ACC112 (cell line): Measurements from ENCODE around the gene CHAF1A.

ENCODE experiments used
- H2AFZ ChIP-seq: fragments of 200-600 bp; sonication (generic); one replicate; pipeline ENCODE4 v1.6.0; 2017; ENCODE audit warnings: antibody characterized with exemption, low read length; ENCODE audit not compliant: unreplicated experiment
- H3K27ac ChIP-seq: fragments of 200-600 bp; sonication (generic); 2 replicates; pipeline ENCODE4 v1.5.1; 2014; ENCODE audit warnings: low read depth, mild to moderate bottlenecking, antibody characterized with exemption, low read length, moderate library complexity
- H3K27me3 ChIP-seq: fragments of 200-600 bp; sonication (generic); 2 replicates; pipeline ENCODE4 v1.6.1; 2014; ENCODE audit warnings: mild to moderate bottlenecking, antibody characterized with exemption, low read length, moderate library complexity, mixed read lengths; ENCODE audit not compliant: insufficient read depth
- H3K36me3 ChIP-seq: fragments of 200-600 bp; sonication (generic); 2 replicates; pipeline ENCODE4 v1.6.1; 2016; ENCODE audit warnings: mild to moderate bottlenecking, antibody characterized with exemption, low read length, moderate library complexity, mixed read lengths; ENCODE audit not compliant: insufficient read depth
- H3K4me1 ChIP-seq: fragments of 200-600 bp; sonication (generic); one replicate; pipeline ENCODE4 v1.6.1; 2016; ENCODE audit warnings: low read length, mixed read lengths; ENCODE audit not compliant: insufficient read depth, unreplicated experiment, control insufficient read depth
- H3K4me3 ChIP-seq: fragments of 200-600 bp; sonication (generic); 2 replicates; pipeline ENCODE4 v1.5.1; 2014; ENCODE audit warnings: mild to moderate bottlenecking, low read depth, low read length
- H3K79me2 ChIP-seq: fragments of 200-600 bp; sonication (generic); one replicate; pipeline ENCODE4 v1.6.0; 2016; ENCODE audit warnings: low read length; ENCODE audit not compliant: control insufficient read depth, unreplicated experiment, insufficient read depth

The CHAF1A gene

DNA sequence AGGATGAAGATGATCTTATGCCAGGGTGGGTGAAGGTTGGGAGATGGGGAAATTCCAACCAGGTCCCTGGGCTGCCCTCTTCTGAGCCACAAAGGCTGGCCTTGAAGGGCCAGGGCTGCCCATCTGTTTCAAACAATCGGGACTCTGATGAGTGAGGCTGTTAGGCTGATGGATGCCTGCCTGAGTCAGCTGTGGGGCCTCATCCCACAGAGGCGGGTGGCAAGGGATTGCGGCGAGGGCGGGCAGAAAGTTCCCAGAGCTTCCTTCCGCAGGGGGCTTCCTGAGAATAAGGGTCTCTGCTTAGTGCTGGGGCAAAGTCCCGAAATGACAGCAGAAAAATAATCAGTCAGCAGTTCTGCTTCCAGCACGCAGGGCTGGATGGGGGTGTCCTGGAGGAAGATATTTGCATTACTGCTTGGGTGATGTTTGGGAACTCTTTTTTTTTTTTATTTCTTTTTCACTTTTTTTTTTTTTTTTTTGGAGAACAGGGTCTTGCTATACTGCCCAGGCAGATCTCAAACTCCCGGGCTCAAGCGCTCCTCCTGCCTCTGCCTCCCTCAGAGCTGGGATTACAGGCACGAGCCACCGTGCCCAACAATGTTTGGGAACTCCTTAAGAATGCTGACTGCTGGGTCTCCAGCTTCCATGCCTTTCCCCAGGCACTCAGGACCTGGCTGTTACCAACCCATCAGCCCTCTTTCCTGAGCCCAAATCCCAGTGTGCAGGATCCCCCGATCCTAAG is 16.2 kb upstream of the CHAF1A start:
- H3K79me2 ChIP-seq = peaks cover 80% of the 10 kb centered on the region
- H2AFZ ChIP-seq = no peak overlapping the region
- H3K27me3 ChIP-seq = no peaks in the 10 kb centered on the region
- H3K4me1 ChIP-seq = peaks cover 24% of the 10 kb centered on the region
- H3K36me3 ChIP-seq = no peaks in the 10 kb centered on the region
- no peak overlapping the region; the same call in 1 of the 2 replicates for H3K27ac ChIP-seq
- no peak overlapping the region for H3K4me3 ChIP-seq

DNA sequence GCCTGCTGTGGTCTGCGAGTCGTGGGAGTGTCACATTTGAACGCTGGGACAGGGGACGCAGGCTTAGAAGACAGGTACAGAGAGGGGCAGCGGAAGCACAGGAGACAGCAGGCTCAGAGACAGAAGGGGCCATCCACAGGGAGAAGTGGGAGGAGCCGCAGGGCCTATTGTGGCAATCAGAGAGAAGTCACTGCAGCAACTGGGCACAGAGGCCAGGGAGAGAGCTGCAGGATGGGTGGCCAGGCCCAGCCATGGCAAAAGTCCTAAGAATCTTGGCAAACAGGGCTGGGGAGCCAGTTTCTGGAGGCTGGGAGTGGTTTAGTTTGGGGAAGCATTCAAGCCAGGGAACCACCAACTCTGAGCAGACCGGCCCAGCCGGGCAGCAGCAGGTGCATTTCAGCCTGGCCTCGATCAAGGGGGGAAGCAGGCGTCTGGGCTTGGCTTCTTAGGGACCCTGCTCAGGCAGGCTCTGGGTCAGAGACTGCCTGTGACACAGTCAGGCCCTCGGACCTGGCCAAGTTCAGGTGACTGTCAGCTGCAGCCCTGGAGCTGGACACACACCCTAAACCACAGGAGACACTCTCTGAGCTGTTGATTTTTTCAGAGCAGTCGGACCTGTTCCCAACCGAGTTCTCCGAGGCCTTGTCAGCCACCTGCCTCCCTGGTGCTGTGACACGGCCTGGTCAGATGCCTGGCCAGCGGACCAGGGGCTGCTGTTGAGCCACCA is 13.9 kb upstream of the CHAF1A start:
- Histone ChIP-seq H2AFZ (no peak overlapping the region), H3K4me1 (peaks cover 37% of the 10 kb centered on the region), H3K79me2 (peaks cover 93% of the 10 kb centered on the region), H3K27me3 (no peaks in the 10 kb centered on the region), H3K27ac (no peak overlapping the region), H3K4me3 (no peak overlapping the region), H3K36me3 (no peaks in the 10 kb centered on the region)

DNA sequence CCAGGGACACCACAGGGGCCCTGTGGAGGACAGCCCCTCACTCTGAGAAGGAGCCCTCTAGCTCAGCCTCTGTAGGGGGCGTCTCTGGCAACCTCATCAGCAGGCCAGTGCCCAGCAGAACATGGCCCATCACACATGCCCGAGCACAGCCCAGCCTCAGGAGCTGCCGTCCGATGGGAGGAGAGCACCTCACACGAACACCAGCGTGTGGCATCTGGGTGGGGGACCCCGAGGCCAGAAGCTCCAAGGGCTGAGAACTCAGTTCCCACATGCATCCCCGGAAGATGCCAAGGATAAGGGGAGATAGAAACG is 13.4 kb upstream of the CHAF1A start:
- Histone ChIP-seq H3K36me3 (no peaks in the 10 kb centered on the region), H3K79me2 (peaks cover 92% of the 10 kb centered on the region), H2AFZ (no peak overlapping the region), H3K4me3 (no peak overlapping the region), H3K27me3 (no peaks in the 10 kb centered on the region), H3K27ac (no peak overlapping the region), H3K4me1 (peaks cover 38% of the 10 kb centered on the region)

DNA sequence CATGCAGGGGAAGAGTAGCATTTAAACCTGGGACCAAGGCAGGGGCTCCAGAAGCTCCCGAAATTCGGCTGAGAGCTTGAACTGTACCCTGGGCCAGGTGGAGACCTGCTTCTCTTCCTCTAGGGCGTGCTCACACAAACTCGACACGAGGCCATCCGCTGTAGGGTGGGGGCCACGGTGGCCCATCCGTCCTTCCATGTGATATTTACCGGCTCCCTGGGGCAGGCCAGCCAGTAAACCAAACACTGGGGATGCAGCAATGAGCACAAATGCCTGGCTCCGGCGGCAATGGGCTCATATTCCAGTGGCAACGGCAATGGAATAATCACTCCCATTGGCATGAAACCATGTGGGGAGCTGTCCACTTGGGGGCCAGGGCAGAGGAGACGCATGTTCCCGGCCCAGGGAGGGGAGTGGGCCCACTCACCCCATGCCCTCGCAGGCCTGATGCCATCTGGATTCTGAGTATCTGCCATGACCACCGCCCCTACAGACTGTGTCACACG is 12.9 kb upstream of the CHAF1A start:
- H2AFZ ChIP-seq = no peak overlapping the region
- peaks cover 92% of the 10 kb centered on the region for H3K79me2 ChIP-seq
- H3K4me3 ChIP-seq = no peak overlapping the region
- H3K27ac ChIP-seq = peak overlapping the region; percentile 72; the same call in 1 of the 2 replicates
- H3K27me3 ChIP-seq = no peaks in the 10 kb centered on the region
- H3K36me3 ChIP-seq = no peaks in the 10 kb centered on the region
- H3K4me1 ChIP-seq = peaks cover 42% of the 10 kb centered on the region

DNA sequence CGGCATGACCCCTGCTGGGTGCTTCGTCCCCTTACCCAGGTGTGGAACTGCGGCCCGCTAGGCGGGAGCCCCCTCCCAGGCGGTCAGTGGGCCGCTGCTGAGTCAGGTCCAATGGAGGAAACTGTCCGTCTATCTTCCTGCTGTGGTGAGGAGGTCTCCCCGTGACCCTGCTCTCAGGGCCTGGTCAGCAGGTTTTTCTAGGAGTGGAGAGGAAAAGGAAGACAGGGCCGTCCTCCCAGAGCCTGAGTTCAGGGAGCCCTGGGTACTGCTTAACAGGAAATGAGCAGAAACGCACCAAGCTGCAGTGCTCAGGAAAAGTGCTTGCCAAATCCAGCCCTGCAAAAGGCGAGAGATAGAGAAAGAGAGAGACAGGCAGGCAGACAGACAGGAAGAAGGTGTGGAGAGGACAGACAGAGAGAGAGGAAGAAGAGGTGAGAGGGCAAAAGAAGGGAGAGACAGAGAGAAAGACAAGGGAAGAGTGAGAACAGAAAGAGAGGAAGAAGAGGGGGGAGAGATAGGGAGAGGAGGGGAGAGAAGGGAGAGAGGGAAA is 12.3 kb upstream of the CHAF1A start:
- Histone ChIP-seq H3K36me3 (no peaks in the 10 kb centered on the region), H2AFZ (no peak overlapping the region), H3K79me2 (peaks cover 93% of the 10 kb centered on the region), H3K27ac (peak overlapping the region; percentile 72; the same call in 1 of the 2 replicates), H3K4me1 (peaks cover 42% of the 10 kb centered on the region), H3K27me3 (no peaks in the 10 kb centered on the region), H3K4me3 (peak overlapping the region; percentile 22; the same call in 1 of the 2 replicates)

DNA sequence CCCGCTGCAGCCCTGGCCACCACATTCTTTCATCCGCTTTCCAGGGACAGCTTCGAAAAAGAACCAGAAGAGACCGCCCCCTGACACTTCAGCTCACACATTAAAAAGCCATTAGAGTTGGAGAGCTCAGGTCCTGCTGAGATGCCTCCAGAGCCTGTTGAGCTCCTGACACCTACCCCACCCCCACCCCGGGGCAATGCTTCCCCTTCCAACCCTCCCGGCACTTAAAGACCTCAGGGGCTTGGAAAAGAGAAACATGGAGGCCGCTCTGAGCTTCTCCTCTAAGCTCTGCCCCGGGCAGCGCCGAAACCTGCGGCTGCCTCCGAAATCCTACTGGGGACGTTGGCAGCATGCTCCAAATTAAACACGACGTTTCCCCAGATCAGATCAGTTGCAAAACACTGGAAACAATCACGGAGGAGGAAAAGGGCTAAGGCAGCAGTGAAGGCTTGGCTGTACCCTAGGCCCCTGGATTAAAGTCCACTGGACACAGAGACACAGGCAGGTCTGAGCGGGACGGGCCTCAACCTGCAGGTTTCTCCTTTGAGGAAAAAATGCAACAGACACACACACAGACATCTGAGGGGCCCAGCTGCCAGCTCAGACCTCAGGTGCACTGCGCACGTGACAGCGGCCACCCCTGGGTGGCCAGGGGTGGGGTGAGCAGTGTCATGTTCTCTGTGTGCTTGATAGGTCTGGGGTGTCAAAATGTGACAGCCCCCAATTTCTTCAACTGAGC is 11.7 kb upstream of the CHAF1A start:
- H3K79me2 ChIP-seq = peaks cover 90% of the 10 kb centered on the region
- H3K4me3 ChIP-seq = peak overlapping the region; percentile 22; the same call in 1 of the 2 replicates
- no peaks in the 10 kb centered on the region for H3K27me3 ChIP-seq
- H3K27ac ChIP-seq = peak overlapping the region; percentile 72; the same call in 1 of the 2 replicates
- peaks cover 40% of the 10 kb centered on the region for H3K4me1 ChIP-seq
- no peaks in the 10 kb centered on the region for H3K36me3 ChIP-seq
- no peak overlapping the region for H2AFZ ChIP-seq

DNA sequence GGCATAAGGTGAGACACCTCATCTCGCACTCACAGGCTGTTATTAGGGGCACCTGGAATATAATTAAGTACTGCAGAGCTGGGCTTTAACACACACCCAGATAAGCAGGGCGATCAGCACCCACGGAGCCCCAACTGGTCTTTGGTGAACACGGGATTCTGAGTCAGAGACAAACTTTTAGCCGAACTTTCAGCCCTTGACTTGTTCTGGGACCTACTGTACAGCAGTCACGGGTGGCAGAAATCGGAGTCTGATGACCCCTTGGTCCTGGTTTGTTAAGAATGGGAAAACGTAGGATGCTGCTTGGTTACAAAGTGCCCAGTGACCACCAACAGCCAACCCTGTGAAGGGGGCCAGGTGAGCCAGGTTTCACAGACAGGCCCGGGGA is 11.1 kb upstream of the CHAF1A start:
- no peaks in the 10 kb centered on the region for H3K27me3 ChIP-seq
- peak overlapping the region; percentile 53 for H3K4me3 ChIP-seq
- H3K79me2 ChIP-seq = peaks cover 89% of the 10 kb centered on the region
- no peaks in the 10 kb centered on the region; the same call in 1 of the 2 replicates for H3K36me3 ChIP-seq
- H3K4me1 ChIP-seq = peaks cover 35% of the 10 kb centered on the region
- peak overlapping the region; percentile 72 for H3K27ac ChIP-seq
- H2AFZ ChIP-seq = no peak overlapping the region

DNA sequence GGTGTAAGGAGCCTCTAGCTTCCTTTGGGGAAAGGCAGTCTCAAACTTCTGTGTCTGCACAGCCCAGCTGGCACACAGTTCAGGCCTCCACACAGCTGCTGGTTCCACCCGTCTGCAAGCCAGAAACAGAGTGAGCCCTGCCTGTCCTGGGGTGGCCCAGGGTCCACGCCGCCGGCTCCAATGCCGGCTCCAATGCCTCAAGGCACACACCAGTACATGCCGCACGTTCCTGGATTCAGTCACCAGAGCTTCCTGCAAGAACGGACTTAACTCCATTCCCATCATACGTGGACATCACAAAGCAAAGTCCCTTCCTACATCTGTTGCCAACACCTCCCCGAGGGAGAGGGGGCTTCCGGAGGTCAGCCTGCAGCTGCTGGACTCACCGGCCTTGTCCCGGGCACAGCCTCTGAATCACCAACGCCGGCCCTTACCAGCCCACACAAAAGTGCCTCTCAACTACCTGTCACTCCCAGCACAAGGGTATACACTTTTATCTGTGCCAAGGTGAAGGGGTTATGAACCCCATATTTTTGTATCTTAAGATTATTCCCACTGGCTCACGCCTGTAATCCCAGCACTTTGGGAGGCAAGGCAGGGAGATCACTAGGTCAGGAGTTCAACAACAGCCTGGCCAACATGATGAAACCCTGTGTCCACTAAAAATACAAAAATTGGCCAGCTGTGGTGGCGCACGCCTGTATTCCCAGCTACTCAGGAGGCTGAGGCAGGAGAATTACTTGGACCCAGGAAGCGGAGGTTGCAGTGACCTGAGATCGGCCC is 10.5 kb upstream of the CHAF1A start:
- H3K36me3 ChIP-seq = no peaks in the 10 kb centered on the region; the same call in 1 of the 2 replicates
- H3K4me3 ChIP-seq = peak overlapping the region; percentile 53
- peak overlapping the region; percentile 72 for H3K27ac ChIP-seq
- H3K79me2 ChIP-seq = peaks cover 89% of the 10 kb centered on the region
- no peak overlapping the region for H2AFZ ChIP-seq
- peaks cover 35% of the 10 kb centered on the region for H3K4me1 ChIP-seq
- H3K27me3 ChIP-seq = no peaks in the 10 kb centered on the region

DNA sequence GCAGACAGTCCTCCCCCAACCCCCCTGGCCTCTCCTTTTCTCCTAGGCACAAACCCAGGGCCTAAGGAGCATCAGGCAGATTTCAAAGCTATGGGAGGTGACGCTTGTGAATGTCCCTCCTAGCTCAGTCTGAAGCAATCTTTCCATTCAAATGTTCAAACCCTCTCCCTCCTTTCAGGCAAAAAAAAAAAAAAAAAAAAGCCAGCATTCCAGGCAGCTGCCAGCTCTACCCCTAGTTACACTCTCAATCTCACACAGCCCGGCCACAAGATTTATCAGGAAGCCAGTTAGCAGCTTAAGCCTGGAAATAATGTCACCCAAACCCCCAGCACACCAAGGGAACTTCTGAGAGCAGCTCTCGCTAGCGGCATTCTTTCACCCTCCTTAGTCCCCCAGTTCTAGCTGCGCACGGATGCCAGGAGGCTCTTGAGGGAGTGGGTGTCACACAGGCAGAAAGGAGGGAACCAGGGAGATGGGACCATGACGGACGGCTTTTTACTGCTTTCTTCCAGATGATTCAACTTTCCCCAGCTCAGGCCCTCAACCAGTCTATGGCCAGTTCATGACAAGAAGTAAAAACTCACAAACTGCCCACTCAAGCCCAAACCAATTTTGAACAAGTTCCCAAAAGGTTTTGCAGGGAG is 8.4 kb upstream of the CHAF1A start:
- Histone ChIP-seq H3K4me3 (no peak overlapping the region), H2AFZ (no peak overlapping the region), H3K27me3 (no peaks in the 10 kb centered on the region), H3K36me3 (no peaks in the 10 kb centered on the region; the same call in 1 of the 2 replicates), H3K4me1 (peaks cover 47% of the 10 kb centered on the region), H3K27ac (no peak overlapping the region), H3K79me2 (peaks cover 93% of the 10 kb centered on the region)
